Progenitor cell of endocrine pancreas (in vitro differentiated cells): ENCODE data around the gene FLRT1. TPM values are rescaled to one million over a fixed set of nuclear protein-coding genes. Genes with fewer than 3 reads are reported as not detected.

ENCODE experiments used
- DNase-seq: peaks from one replicate; pipeline ENCODE4 v3.0.0; 2021; ENCODE audit warnings: low spot score; ENCODE audit not compliant: unreplicated experiment
- H3K27ac Mint-ChIP-seq: 2 replicates; pipeline ENCODE4 v1.8.0; 2021; ENCODE audit warnings: mild to moderate bottlenecking, moderate library complexity, mixed read lengths
- H3K27me3 Mint-ChIP-seq: 2 replicates; pipeline ENCODE4 v1.8.0; 2021; ENCODE audit warnings: mixed read lengths
- H3K36me3 Mint-ChIP-seq: 2 replicates; pipeline ENCODE4 v1.8.0; 2022; ENCODE audit warnings: mixed read lengths; ENCODE audit not compliant: insufficient read depth
- H3K4me1 Mint-ChIP-seq: 2 replicates; pipeline ENCODE4 v1.8.0; 2021; ENCODE audit warnings: low read depth, mixed read lengths
- H3K4me3 Mint-ChIP-seq: 2 replicates; pipeline ENCODE4 v1.8.0; 2021; ENCODE audit warnings: low read depth, mild to moderate bottlenecking, moderate library complexity, mixed read lengths
- H3K9me3 Mint-ChIP-seq: 2 replicates; pipeline ENCODE4 v1.8.0; 2021; ENCODE audit warnings: low read depth, mixed read lengths
- CTCF ChIP-seq: fragments of 200-600 bp; sonication (generic); IDR thresholded peaks from one replicate; pipeline ENCODE4 v1.5.0; 2021; ENCODE audit warnings: antibody characterized with exemption, mild to moderate bottlenecking; ENCODE audit not compliant: unreplicated experiment
- total RNA-seq: library from RNA; stranded (reverse); gene quantifications from 2 replicates; pipeline ENCODE4 v1.2.1, GENCODE V29; 2021

FLRT1 gene
- total RNA-seq, 1 donor from 2014 or later = 0.17 TPM

DNA sequence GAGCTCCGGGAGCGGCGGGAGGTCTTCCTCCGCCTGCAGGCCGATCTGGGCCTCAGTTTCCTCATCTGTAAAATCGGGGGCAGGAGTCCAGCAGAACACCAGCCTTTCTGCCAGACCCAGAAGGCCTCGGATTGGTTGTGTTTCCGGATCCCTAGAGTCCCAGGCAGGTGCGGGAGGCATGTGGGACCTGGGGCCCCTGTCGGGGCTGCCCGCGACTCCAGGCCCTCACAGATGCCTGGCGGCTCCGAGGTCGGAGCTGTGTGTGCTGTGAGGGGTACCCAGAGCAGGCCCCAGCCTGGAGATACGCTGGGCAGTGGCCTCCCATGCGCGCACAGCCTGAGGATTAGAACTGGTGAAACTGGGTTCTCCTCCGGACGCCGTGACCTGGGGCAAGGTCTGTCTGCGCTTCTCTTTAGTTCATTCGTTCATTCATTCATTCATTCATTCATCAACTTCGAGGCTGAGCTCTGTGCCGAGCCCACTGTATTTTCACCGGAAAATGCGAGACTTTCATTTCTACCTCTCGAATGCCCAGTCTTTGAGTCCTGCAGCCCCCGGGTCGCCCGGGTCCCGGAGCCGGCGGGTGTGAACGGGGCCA is 24.6 kb downstream of the FLRT1 start:
- no peak overlapping the region for H3K27ac Mint-ChIP-seq
- no peak for TF ChIP-seq CTCF
- DNase-seq = no peak
- no peak overlapping the region for H3K4me3 Mint-ChIP-seq
- peaks cover 3% of the 10 kb centered on the region for H3K4me1 Mint-ChIP-seq
- H3K36me3 Mint-ChIP-seq = no peaks in the 10 kb centered on the region
- peaks cover 48% of the 10 kb centered on the region for H3K27me3 Mint-ChIP-seq
- no peaks in the 10 kb centered on the region for H3K9me3 Mint-ChIP-seq

GRCh38 chr11:64060861-64061444 is 25.2 kb downstream of the FLRT1 start:
- peak overlapping the region; percentile 48 for H3K4me3 Mint-ChIP-seq
- no peaks in the 10 kb centered on the region for H3K9me3 Mint-ChIP-seq
- H3K4me1 Mint-ChIP-seq = peaks cover 3% of the 10 kb centered on the region
- H3K27ac Mint-ChIP-seq = no peak overlapping the region
- H3K27me3 Mint-ChIP-seq = peaks cover 44% of the 10 kb centered on the region
- peak; percentile 52 for DNase-seq
- H3K36me3 Mint-ChIP-seq = no peaks in the 10 kb centered on the region
- TF ChIP-seq CTCF = no peak

GRCh38 chr11:64062185-64063039 is 26.7 kb downstream of the FLRT1 start:
- Mint-ChIP-seq H3K27me3 (peaks cover 48% of the 10 kb centered on the region), H3K36me3 (no peaks in the 10 kb centered on the region), H3K27ac (no peak overlapping the region), H3K4me1 (peaks cover 5% of the 10 kb centered on the region), H3K9me3 (no peaks in the 10 kb centered on the region), H3K4me3 (no peak overlapping the region)
- no peak for DNase-seq
- TF ChIP-seq CTCF = no peak

DNA sequence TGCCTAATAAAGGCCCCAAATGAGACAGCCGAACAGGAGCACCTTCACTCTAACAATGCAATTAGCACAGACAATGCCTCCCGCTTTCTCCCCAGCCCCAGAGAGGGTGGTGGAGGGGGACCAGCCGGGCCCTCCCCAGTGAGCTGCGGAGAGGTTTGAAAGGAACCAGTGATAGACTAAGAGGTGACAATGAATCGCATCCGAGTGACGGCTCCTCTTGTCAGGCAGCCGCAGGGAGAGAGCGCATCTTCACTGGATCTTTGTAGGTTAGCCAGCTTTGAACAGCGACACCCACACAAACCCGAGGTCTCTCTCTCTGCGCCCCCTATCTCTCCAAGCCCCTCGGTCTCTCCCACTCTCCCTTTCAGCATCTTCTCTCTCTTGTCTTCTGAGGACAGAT is 28.0 kb downstream of the FLRT1 start:
- no peak for TF ChIP-seq CTCF
- Mint-ChIP-seq H3K4me1 (peaks cover 7% of the 10 kb centered on the region), H3K4me3 (no peak overlapping the region), H3K9me3 (no peaks in the 10 kb centered on the region), H3K36me3 (no peaks in the 10 kb centered on the region), H3K27ac (no peak overlapping the region), H3K27me3 (peaks cover 51% of the 10 kb centered on the region)
- DNase-seq = no peak

DNA sequence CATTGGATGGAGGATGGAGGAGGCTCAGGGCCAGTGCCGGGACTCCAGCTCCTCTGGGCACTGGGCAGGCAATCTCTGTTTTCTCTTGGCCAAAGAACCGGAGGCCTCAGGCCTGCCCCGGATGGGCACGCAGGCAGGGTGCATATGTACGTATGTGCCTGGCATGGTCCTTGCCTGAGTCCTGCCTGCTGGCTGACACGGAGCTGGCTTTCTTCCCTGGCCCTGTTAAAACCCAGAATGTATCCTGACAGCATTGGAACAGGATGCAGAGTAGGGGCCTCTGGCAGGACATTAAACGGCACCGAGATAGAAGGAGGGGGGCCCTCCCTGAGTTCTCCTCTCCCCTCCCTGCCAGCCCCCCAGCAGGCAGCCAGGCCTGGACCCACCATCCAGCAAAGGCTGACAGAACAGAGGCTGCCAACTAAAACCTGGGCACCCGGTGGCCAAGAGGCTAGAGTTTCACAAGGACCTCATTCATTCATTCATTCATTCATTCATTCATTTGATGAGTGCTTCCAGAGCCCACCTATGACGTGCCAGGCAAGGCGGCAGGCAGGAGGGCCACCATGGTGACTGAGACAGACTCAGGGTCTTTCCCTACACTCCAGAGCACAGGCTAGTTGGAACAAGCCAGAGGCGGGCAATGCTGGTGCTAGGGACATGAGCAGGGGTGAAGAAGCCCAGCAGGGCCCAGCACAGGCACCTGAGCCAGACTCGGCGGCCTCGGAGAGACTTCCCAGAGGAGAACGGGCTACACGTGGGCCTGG is 28.8 kb downstream of the FLRT1 start:
- Mint-ChIP-seq H3K4me3 (no peak overlapping the region), H3K27me3 (peaks cover 48% of the 10 kb centered on the region), H3K4me1 (peaks cover 7% of the 10 kb centered on the region), H3K9me3 (no peaks in the 10 kb centered on the region), H3K36me3 (no peaks in the 10 kb centered on the region), H3K27ac (no peak overlapping the region)
- DNase-seq = no peak
- no peak for TF ChIP-seq CTCF
